HG03460 (cell line): ENCODE data around the gene SHROOM1.

Source experiments
- ATAC-seq: cut with Tn5 transposase; IDR thresholded peaks from one replicate; pipeline ENCODE4 v1.9.1; 2021; ENCODE audit not compliant: unreplicated experiment

The SHROOM1 gene

GRCh38 chr5:132853790-132854189, 23.3 kb upstream of the SHROOM1 start:
- no peak for ATAC-seq

GRCh38 chr5:132853323-132853722, 22.9 kb upstream of the SHROOM1 start:
- ATAC-seq, result no peak

- ATAC-seq, result no peak
Observed at GRCh38 chr5:132850066-132850465, 19.6 kb upstream of the SHROOM1 start.

GRCh38 chr5:132849347-132849746, 18.9 kb upstream of the SHROOM1 start:
- ATAC-seq, result no peak

GRCh38 chr5:132848270-132848669, 17.8 kb upstream of the SHROOM1 start:
- no peak for ATAC-seq

GRCh38 chr5:132841305-132841704, 10.9 kb upstream of the SHROOM1 start:
- no peak for ATAC-seq

GRCh38 chr5:132840896-132841295, 10.4 kb upstream of the SHROOM1 start:
- ATAC-seq, result no peak

- ATAC-seq, result no peak
Observed at GRCh38 chr5:132840313-132840712, 9.9 kb upstream of the SHROOM1 start.

GRCh38 chr5:132839426-132840301, 9.2 kb upstream of the SHROOM1 start:
- no peak for ATAC-seq

- no peak for ATAC-seq
Observed at GRCh38 chr5:132838516-132839282, 8.3 kb upstream of the SHROOM1 start.

GRCh38 chr5:132837868-132838267, 7.4 kb upstream of the SHROOM1 start:
- no peak for ATAC-seq

GRCh38 chr5:132836852-132837251, 6.4 kb upstream of the SHROOM1 start:
- ATAC-seq, result no peak

- ATAC-seq, result no peak
Observed at GRCh38 chr5:132834057-132834456, 3.6 kb upstream of the SHROOM1 start.

- no peak for ATAC-seq
Observed at GRCh38 chr5:132832612-132833011, 2.2 kb upstream of the SHROOM1 start.

GRCh38 chr5:132831095-132831860, 831 bp upstream of the SHROOM1 start:
- ATAC-seq, result no peak

- ATAC-seq, result peak; percentile 74
Observed at GRCh38 chr5:132829742-132830435, 558 bp downstream of the SHROOM1 start.

- ATAC-seq, result no peak
Observed at GRCh38 chr5:132828846-132829494, 1.5 kb downstream of the SHROOM1 start.

- ATAC-seq, result no peak
Observed at GRCh38 chr5:132827943-132828673, 2.3 kb downstream of the SHROOM1 start.

- ATAC-seq, result no peak
Observed at GRCh38 chr5:132826424-132827082, 3.9 kb downstream of the SHROOM1 start.
